Spleen (tissue), 7 donors: Measurements from ENCODE around the gene UQCC2.

ENCODE experiments used
- POLR2A ChIP-seq, 3 donors: fragments of 450-650 bp; IDR thresholded peaks; one replicate each; pipeline ENCODE4 v1.5.1; 2017; ENCODE audit warnings: antibody characterized with exemption in 3 of 3, mild to moderate bottlenecking in 1 of 3
- POLR2AphosphoS5 ChIP-seq, 3 donors: sonication (generic); formaldehyde crosslinking; IDR thresholded peaks; one replicate each; pipeline ENCODE4 v1.5.1; 2017; ENCODE audit warnings: antibody characterized with exemption in 3 of 3
- TF ChIP-seq, protein P1 (sequence below), 11 experiments: fragments of 200-600 bp in 7 of 11; fragments of 450-650 bp in 4 of 11; sonication (generic) in 4 of 11; IDR thresholded peaks in 8 of 11; conservative IDR thresholded peaks in 3 of 11; 1 replicate in 7 of 11; 2 replicates in 4 of 11; pipeline versions ENCODE4 v1.4.0 to v1.8.0; 2016 to 2021; ENCODE audit warnings: antibody characterized with exemption in 11 of 11, inconsistent platforms in 4 of 11, mild to moderate bottlenecking in 1 of 11
- donor health status: DM: no; HTN: no; CAD: no; lungs with moderate emphysema.
- donor health status: DM: no; HTN: no; CAD: no.
- donor health status: DM: no; HTN: no; CAD: no.

GRCh38 chr6:33748841-33749240, 37.3 kb upstream of the UQCC2 start:
- TF ChIP-seq, protein P1, sequence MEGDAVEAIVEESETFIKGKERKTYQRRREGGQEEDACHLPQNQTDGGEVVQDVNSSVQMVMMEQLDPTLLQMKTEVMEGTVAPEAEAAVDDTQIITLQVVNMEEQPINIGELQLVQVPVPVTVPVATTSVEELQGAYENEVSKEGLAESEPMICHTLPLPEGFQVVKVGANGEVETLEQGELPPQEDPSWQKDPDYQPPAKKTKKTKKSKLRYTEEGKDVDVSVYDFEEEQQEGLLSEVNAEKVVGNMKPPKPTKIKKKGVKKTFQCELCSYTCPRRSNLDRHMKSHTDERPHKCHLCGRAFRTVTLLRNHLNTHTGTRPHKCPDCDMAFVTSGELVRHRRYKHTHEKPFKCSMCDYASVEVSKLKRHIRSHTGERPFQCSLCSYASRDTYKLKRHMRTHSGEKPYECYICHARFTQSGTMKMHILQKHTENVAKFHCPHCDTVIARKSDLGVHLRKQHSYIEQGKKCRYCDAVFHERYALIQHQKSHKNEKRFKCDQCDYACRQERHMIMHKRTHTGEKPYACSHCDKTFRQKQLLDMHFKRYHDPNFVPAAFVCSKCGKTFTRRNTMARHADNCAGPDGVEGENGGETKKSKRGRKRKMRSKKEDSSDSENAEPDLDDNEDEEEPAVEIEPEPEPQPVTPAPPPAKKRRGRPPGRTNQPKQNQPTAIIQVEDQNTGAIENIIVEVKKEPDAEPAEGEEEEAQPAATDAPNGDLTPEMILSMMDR (IDR thresholded peaks at IDR 0.05 in 8 of 11, conservative IDR thresholded peaks at IDR 0.05 in 3 of 11) = no peak
- TF ChIP-seq POLR2A (IDR thresholded peaks at IDR 0.05) (no peak), POLR2AphosphoS5 (IDR thresholded peaks at IDR 0.05) (no peak)
